ENCODE results near the gene SLC9A9. TPM values are rescaled to one million over a fixed set of nuclear protein-coding genes. Genes with fewer than 3 reads are reported as not detected.

The SLC9A9 gene
- total and polyA plus RNA-seq, 2 donors, result 20.5 to 21.2 TPM

- no peaks in the 10 kb centered on the region for H3K4me1 ChIP-seq (ENCODE audit: control insufficient read depth in 2 of 2, insufficient read depth in 2 of 2, low read length in 2 of 2)
These were observed 16.3 kb downstream of the SLC9A9 start for GRCh38 chr3:143831994-143832393.

GRCh38 chr3:143831208-143831607, 17.1 kb downstream of the SLC9A9 start:
- H3K9me3 ChIP-seq (ENCODE audit: control insufficient read depth in 2 of 2, insufficient read depth in 1 of 2, low read length in 1 of 2), result no peaks in the 10 kb centered on the region
- no peak overlapping the region for H3K27ac ChIP-seq (ENCODE audit: low read depth in 1 of 2, low read length in 1 of 2)
- WGBS, result 32% methylated on average over 2 of the region's 2 CpGs
- H3K27me3 ChIP-seq (ENCODE audit: control insufficient read depth in 2 of 2, insufficient read depth in 1 of 2, low read length in 1 of 2), result no peaks in the 10 kb centered on the region
- no peak for DNase-seq (ENCODE audit: low read depth in 6 of 9, low spot score in 9 of 9)
- H3K4me1 ChIP-seq (ENCODE audit: control insufficient read depth in 2 of 2, insufficient read depth in 2 of 2, low read length in 2 of 2), result no peaks in the 10 kb centered on the region
- no peak overlapping the region for H3K4me3 ChIP-seq (ENCODE audit: low read length in 2 of 2)
- no peaks in the 10 kb centered on the region for H3K36me3 ChIP-seq (ENCODE audit: control insufficient read depth in 2 of 2, insufficient read depth in 2 of 2, low read length in 1 of 2)

More at GRCh38 chr3:143831994-143832393, 16.3 kb downstream of the SLC9A9 start:
- Histone ChIP-seq H3K27me3 (ENCODE audit: control insufficient read depth in 2 of 2, insufficient read depth in 1 of 2, low read length in 1 of 2) (no peaks in the 10 kb centered on the region), H3K36me3 (ENCODE audit: control insufficient read depth in 2 of 2, insufficient read depth in 2 of 2, low read length in 1 of 2) (no peaks in the 10 kb centered on the region), H3K9me3 (ENCODE audit: control insufficient read depth in 2 of 2, insufficient read depth in 1 of 2, low read length in 1 of 2) (no peaks in the 10 kb centered on the region), H3K4me3 (ENCODE audit: low read length in 2 of 2) (no peak overlapping the region), H3K27ac (ENCODE audit: low read depth in 1 of 2, low read length in 1 of 2) (no peak overlapping the region)
- DNase-seq (ENCODE audit: low read depth in 6 of 9, low spot score in 9 of 9), result no peak
- 89% methylated on average over 1 of the region's 1 CpG for WGBS

DNA sequence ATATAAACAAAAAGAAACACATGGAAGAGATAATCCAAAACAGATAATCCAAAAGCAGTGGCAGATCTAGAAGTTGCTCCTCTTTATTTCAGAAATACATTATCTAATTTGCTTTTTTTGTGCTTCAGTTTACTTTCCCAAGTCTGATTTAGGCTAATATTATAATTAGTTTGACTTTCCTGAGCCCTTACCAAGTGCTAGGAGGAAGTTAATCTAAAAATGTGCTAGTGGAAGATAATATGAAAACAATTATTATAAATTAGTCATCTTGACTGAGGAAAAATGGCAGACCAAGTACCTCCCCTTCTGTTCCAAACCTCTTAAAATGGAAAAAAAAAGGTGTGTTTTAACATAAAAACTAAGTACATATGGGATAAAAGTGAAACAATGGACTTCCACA, 17.5 kb downstream of the SLC9A9 start:
- H3K27ac ChIP-seq (ENCODE audit: low read depth in 1 of 2, low read length in 1 of 2), result no peak overlapping the region
- H3K27me3 ChIP-seq (ENCODE audit: control insufficient read depth in 2 of 2, insufficient read depth in 1 of 2, low read length in 1 of 2), result no peaks in the 10 kb centered on the region
- no peak overlapping the region for H3K4me3 ChIP-seq (ENCODE audit: low read length in 2 of 2)
- H3K4me1 ChIP-seq (ENCODE audit: control insufficient read depth in 2 of 2, insufficient read depth in 2 of 2, low read length in 2 of 2), result peaks cover 0 to 2% of the 10 kb centered on the region in 2 donors
- no peaks in the 10 kb centered on the region for H3K9me3 ChIP-seq (ENCODE audit: control insufficient read depth in 2 of 2, insufficient read depth in 1 of 2, low read length in 1 of 2)
- no peaks in the 10 kb centered on the region for H3K36me3 ChIP-seq (ENCODE audit: control insufficient read depth in 2 of 2, insufficient read depth in 2 of 2, low read length in 1 of 2)
- DNase-seq (ENCODE audit: low read depth in 6 of 9, low spot score in 9 of 9), result no peak

DNA sequence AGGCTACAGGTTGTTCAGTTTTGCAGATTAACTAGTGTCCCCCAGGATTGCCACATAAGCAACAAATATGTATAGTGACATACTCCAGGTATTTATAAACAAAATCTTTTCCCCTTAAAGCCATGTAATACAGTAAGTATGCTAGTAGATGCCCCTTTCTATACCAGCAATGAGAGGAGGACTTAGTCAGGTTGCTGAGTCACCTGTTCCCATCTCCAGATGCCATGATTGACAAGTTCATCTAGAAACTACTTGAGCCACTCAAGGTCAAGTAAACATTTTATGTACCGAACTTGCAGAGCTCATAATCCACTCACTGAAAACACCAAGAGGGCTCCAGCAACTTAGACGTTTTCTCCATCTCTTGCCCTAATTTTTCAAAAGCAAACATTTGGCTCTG, 18.2 kb downstream of the SLC9A9 start:
- no peaks in the 10 kb centered on the region for H3K27me3 ChIP-seq (ENCODE audit: control insufficient read depth in 2 of 2, insufficient read depth in 1 of 2, low read length in 1 of 2)
- peaks cover 0 to 5% of the 10 kb centered on the region in 2 donors for H3K4me1 ChIP-seq (ENCODE audit: control insufficient read depth in 2 of 2, insufficient read depth in 2 of 2, low read length in 2 of 2)
- no peak for DNase-seq (ENCODE audit: low read depth in 6 of 9, low spot score in 9 of 9)
- no peaks in the 10 kb centered on the region for H3K9me3 ChIP-seq (ENCODE audit: control insufficient read depth in 2 of 2, insufficient read depth in 1 of 2, low read length in 1 of 2)
- WGBS, result 96% methylated on average over 2 of the region's 2 CpGs
- no peaks in the 10 kb centered on the region for H3K36me3 ChIP-seq (ENCODE audit: control insufficient read depth in 2 of 2, insufficient read depth in 2 of 2, low read length in 1 of 2)
- no peak overlapping the region for H3K4me3 ChIP-seq (ENCODE audit: low read length in 2 of 2)
- H3K27ac ChIP-seq (ENCODE audit: low read depth in 1 of 2, low read length in 1 of 2), result no peak overlapping the region

GRCh38 chr3:143827425-143827824, 20.8 kb downstream of the SLC9A9 start:
- Histone ChIP-seq H3K36me3 (ENCODE audit: control insufficient read depth in 2 of 2, insufficient read depth in 2 of 2, low read length in 1 of 2) (no peaks in the 10 kb centered on the region), H3K27ac (ENCODE audit: low read depth in 1 of 2, low read length in 1 of 2) (no peak overlapping the region), H3K27me3 (ENCODE audit: control insufficient read depth in 2 of 2, insufficient read depth in 1 of 2, low read length in 1 of 2) (no peaks in the 10 kb centered on the region), H3K4me1 (ENCODE audit: control insufficient read depth in 2 of 2, insufficient read depth in 2 of 2, low read length in 2 of 2) (peaks cover 0 to 5% of the 10 kb centered on the region in 2 donors), H3K9me3 (ENCODE audit: control insufficient read depth in 2 of 2, insufficient read depth in 1 of 2, low read length in 1 of 2) (no peaks in the 10 kb centered on the region), H3K4me3 (ENCODE audit: low read length in 2 of 2) (no peak overlapping the region)
- WGBS, result 98% methylated on average over 2 of the region's 2 CpGs
- DNase-seq (ENCODE audit: low read depth in 6 of 9, low spot score in 9 of 9), result no peak

GRCh38 chr3:143826296-143826695, 22.0 kb downstream of the SLC9A9 start:
- no peak overlapping the region for H3K4me3 ChIP-seq (ENCODE audit: low read length in 2 of 2)
- peaks cover 0 to 13% of the 10 kb centered on the region in 2 donors for H3K4me1 ChIP-seq (ENCODE audit: control insufficient read depth in 2 of 2, insufficient read depth in 2 of 2, low read length in 2 of 2)
- 39% methylated on average over 1 of the region's 1 CpG for WGBS
- H3K27me3 ChIP-seq (ENCODE audit: control insufficient read depth in 2 of 2, insufficient read depth in 1 of 2, low read length in 1 of 2), result no peaks in the 10 kb centered on the region
- no peak overlapping the region for H3K27ac ChIP-seq (ENCODE audit: low read depth in 1 of 2, low read length in 1 of 2)
- DNase-seq (ENCODE audit: low read depth in 6 of 9, low spot score in 9 of 9), result no peak
- H3K9me3 ChIP-seq (ENCODE audit: control insufficient read depth in 2 of 2, insufficient read depth in 1 of 2, low read length in 1 of 2), result no peaks in the 10 kb centered on the region
- H3K36me3 ChIP-seq (ENCODE audit: control insufficient read depth in 2 of 2, insufficient read depth in 2 of 2, low read length in 1 of 2), result no peaks in the 10 kb centered on the region

GRCh38 chr3:143825513-143825912, 22.8 kb downstream of the SLC9A9 start:
- 30% methylated on average over 3 of the region's 3 CpGs for WGBS

DNA sequence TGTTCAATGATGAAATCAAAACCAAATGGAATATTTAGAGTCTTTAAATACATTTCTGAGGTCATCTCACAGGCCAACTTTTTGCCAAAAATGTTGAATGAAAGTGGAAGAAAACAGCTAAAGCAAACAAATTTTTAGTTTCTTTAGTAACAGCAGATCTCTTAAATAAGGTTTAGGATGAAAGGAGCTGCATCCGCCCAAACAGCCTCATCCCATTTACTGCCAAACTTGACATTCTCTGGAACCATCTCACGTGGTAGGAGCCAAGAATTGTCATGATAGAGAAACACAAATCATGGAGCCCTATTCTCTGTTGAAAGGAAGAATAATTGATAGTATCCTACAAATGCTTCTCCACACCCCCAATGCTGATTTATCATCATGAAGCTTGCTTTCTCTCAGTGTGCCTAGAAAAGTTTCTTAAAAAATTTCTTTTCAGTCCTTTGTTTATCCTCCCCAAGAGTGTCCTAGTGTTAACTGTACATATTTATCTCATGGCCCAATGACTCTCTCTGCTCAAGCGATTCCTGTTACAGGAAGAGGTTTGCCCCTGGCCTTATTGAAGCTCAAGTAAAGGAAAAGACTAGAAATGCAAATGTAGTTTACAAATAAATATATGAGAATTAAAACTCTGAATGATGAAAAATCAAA, 23.4 kb downstream of the SLC9A9 start:
- no peak for DNase-seq (ENCODE audit: low read depth in 6 of 9, low spot score in 9 of 9)
- H3K4me3 ChIP-seq (ENCODE audit: low read length in 2 of 2), result no peak overlapping the region
- 90% methylated on average over 3 of the region's 3 CpGs for WGBS
- H3K4me1 ChIP-seq (ENCODE audit: control insufficient read depth in 2 of 2, insufficient read depth in 2 of 2, low read length in 2 of 2), result peaks cover 0 to 13% of the 10 kb centered on the region in 2 donors
- H3K27me3 ChIP-seq (ENCODE audit: control insufficient read depth in 2 of 2, insufficient read depth in 1 of 2, low read length in 1 of 2), result no peaks in the 10 kb centered on the region
- no peaks in the 10 kb centered on the region for H3K36me3 ChIP-seq (ENCODE audit: control insufficient read depth in 2 of 2, insufficient read depth in 2 of 2, low read length in 1 of 2)
- no peaks in the 10 kb centered on the region for H3K9me3 ChIP-seq (ENCODE audit: control insufficient read depth in 2 of 2, insufficient read depth in 1 of 2, low read length in 1 of 2)
- H3K27ac ChIP-seq (ENCODE audit: low read depth in 1 of 2, low read length in 1 of 2), result no peak overlapping the region

More at GRCh38 chr3:143825513-143825912, 22.8 kb downstream of the SLC9A9 start:
- Histone ChIP-seq H3K9me3 (ENCODE audit: control insufficient read depth in 2 of 2, insufficient read depth in 1 of 2, low read length in 1 of 2) (no peaks in the 10 kb centered on the region), H3K27ac (ENCODE audit: low read depth in 1 of 2, low read length in 1 of 2) (no peak overlapping the region), H3K36me3 (ENCODE audit: control insufficient read depth in 2 of 2, insufficient read depth in 2 of 2, low read length in 1 of 2) (no peaks in the 10 kb centered on the region), H3K4me1 (ENCODE audit: control insufficient read depth in 2 of 2, insufficient read depth in 2 of 2, low read length in 2 of 2) (peaks cover 0 to 13% of the 10 kb centered on the region in 2 donors), H3K4me3 (ENCODE audit: low read length in 2 of 2) (no peak overlapping the region), H3K27me3 (ENCODE audit: control insufficient read depth in 2 of 2, insufficient read depth in 1 of 2, low read length in 1 of 2) (no peaks in the 10 kb centered on the region)
- DNase-seq (ENCODE audit: low read depth in 6 of 9, low spot score in 9 of 9), result peak in 4 of 9 donors; percentile 24 to 71 (median 38)

GRCh38 chr3:143822798-143823197, 25.5 kb downstream of the SLC9A9 start:
- Histone ChIP-seq H3K4me3 (ENCODE audit: low read length in 2 of 2) (no peak overlapping the region), H3K4me1 (ENCODE audit: control insufficient read depth in 2 of 2, insufficient read depth in 2 of 2, low read length in 2 of 2) (peaks cover 0 to 13% of the 10 kb centered on the region in 2 donors), H3K36me3 (ENCODE audit: control insufficient read depth in 2 of 2, insufficient read depth in 2 of 2, low read length in 1 of 2) (no peaks in the 10 kb centered on the region), H3K27me3 (ENCODE audit: control insufficient read depth in 2 of 2, insufficient read depth in 1 of 2, low read length in 1 of 2) (no peaks in the 10 kb centered on the region), H3K9me3 (ENCODE audit: control insufficient read depth in 2 of 2, insufficient read depth in 1 of 2, low read length in 1 of 2) (no peaks in the 10 kb centered on the region), H3K27ac (ENCODE audit: low read depth in 1 of 2, low read length in 1 of 2) (no peak overlapping the region)
- no peak for DNase-seq (ENCODE audit: low read depth in 6 of 9, low spot score in 9 of 9)
- whole genome bisulfite sequencing, result 100% methylated on average over 1 of the region's 1 CpG
